GM21528 (cell line): ENCODE measurements around the gene NR6A1.

Experiments used
- ATAC-seq: cut with Tn5 transposase; IDR thresholded peaks from one replicate; pipeline ENCODE4 v1.9.1; 2021; ENCODE audit warnings: mild to moderate bottlenecking, moderate library complexity; ENCODE audit not compliant: unreplicated experiment, low FRiP score

Gene NR6A1

GRCh38 chr9:124551472-124552272 is 219.4 kb downstream of the NR6A1 start:
- ATAC-seq, result no peak

GRCh38 chr9:124550072-124550471 is 221.0 kb downstream of the NR6A1 start:
- no peak for ATAC-seq

- no peak for ATAC-seq
These were observed 222.1 kb downstream of the NR6A1 start for GRCh38 chr9:124549016-124549415.

GRCh38 chr9:124544535-124544934 is 226.6 kb downstream of the NR6A1 start:
- no peak for ATAC-seq

- ATAC-seq, result no peak
These were observed 229.3 kb downstream of the NR6A1 start for GRCh38 chr9:124541824-124542223.

- ATAC-seq, result no peak
These were observed 233.2 kb downstream of the NR6A1 start for GRCh38 chr9:124537926-124538325.

- no peak for ATAC-seq
These were observed 235.3 kb downstream of the NR6A1 start for GRCh38 chr9:124535846-124536245.

- ATAC-seq, result no peak
These were observed 238.2 kb downstream of the NR6A1 start for GRCh38 chr9:124532897-124533296.

- no peak for ATAC-seq
These were observed 240.0 kb downstream of the NR6A1 start for GRCh38 chr9:124531115-124531514.

- no peak for ATAC-seq
These were observed 240.9 kb downstream of the NR6A1 start for GRCh38 chr9:124530246-124530645.

GRCh38 chr9:124527781-124528180 is 243.3 kb downstream of the NR6A1 start:
- ATAC-seq, result no peak

- no peak for ATAC-seq
These were observed 244.9 kb downstream of the NR6A1 start for GRCh38 chr9:124526174-124526573.

GRCh38 chr9:124522121-124523098 is 248.7 kb downstream of the NR6A1 start:
- ATAC-seq, result no peak

- ATAC-seq, result no peak
These were observed 250.0 kb downstream of the NR6A1 start for GRCh38 chr9:124521142-124521541.

- no peak for ATAC-seq
These were observed 250.9 kb downstream of the NR6A1 start for GRCh38 chr9:124520206-124520596.

GRCh38 chr9:124518116-124518515 is 253.0 kb downstream of the NR6A1 start:
- no peak for ATAC-seq

GRCh38 chr9:124517600-124517999 is 253.5 kb downstream of the NR6A1 start:
- ATAC-seq, result no peak

- no peak for ATAC-seq
These were observed 256.2 kb downstream of the NR6A1 start for GRCh38 chr9:124514874-124515273.

- ATAC-seq, result no peak
These were observed 257.0 kb downstream of the NR6A1 start for GRCh38 chr9:124514125-124514524.

- ATAC-seq, result no peak
These were observed 257.6 kb downstream of the NR6A1 start for GRCh38 chr9:124513376-124513994.

GRCh38 chr9:124512806-124513204 is 258.3 kb downstream of the NR6A1 start:
- ATAC-seq, result no peak
